Panc1 (cell line): Measurements from ENCODE around the gene KDM7A. TPM values are rescaled to one million over a fixed set of nuclear protein-coding genes. Genes with fewer than 3 reads are reported as not detected.

Experiments used
- ATAC-seq: fragments of 200-7000 bp; cut with Tn5 transposase; 2 replicates; pipeline ENCODE4 v1.9.1; 2020; ENCODE audit warnings: mild to moderate bottlenecking, moderate library complexity
- BruUV-seq: library from RNA; stranded (reverse); fragments of 400-500 nt; replicated peaks from 2 replicates; lab custom pipeline; 2021; lab: Mats Ljungman, UMichigan
- CTCF ChIA-PET: fragments of 300-600 bp; sonication (Branson Sonifier 250); formaldehyde crosslinking; loops from one replicate; lab custom pipeline; 2022; ENCODE audit warnings: antibody characterized with exemption; lab: Charles Lee
- POLR2A ChIA-PET: fragments of 300-600 bp; sonication (Branson Sonifier 250); formaldehyde crosslinking; loops from one replicate; lab custom pipeline; 2022; ENCODE audit warnings: antibody characterized with exemption; lab: Charles Lee
- DNase-seq: peaks from one replicate; pipeline ENCODE4 v3.0.0-alpha.2; 2010; ENCODE audit warnings: low read depth, low spot score
- H3K27ac ChIP-seq: 2 replicates; pipeline ENCODE4 v1.5.1; 2011; ENCODE audit warnings: mild to moderate bottlenecking, low read length, inconsistent platforms
- H3K27me3 ChIP-seq: fragments of 200-500 bp; sonication (Bioruptor generic); 2 replicates; pipeline ENCODE4 v1.6.0; 2014; ENCODE audit warnings: low read length, inconsistent platforms; ENCODE audit not compliant: control insufficient read depth, insufficient read depth
- H3K36me3 ChIP-seq: fragments of 200-500 bp; sonication (Bioruptor generic); 2 replicates; pipeline ENCODE4 v1.5.1; 2014; ENCODE audit warnings: inconsistent platforms, mild to moderate bottlenecking, low read length, moderate library complexity; ENCODE audit not compliant: control insufficient read depth, insufficient read depth
- H3K4me1 ChIP-seq: 2 replicates; pipeline ENCODE4 v1.5.1; 2011; ENCODE audit warnings: inconsistent platforms, mild to moderate bottlenecking, low read length, moderate library complexity; ENCODE audit not compliant: control insufficient read depth, insufficient read depth
- H3K4me3 ChIP-seq, 2 experiments: 2 replicates each; pipeline ENCODE4 v1.5.1; 2011 to 2012; ENCODE audit warnings: low read depth in 2 of 2, low read length in 2 of 2, mild to moderate bottlenecking in 2 of 2, inconsistent platforms in 1 of 2, moderate library complexity in 1 of 2
- H3K9me3 ChIP-seq: fragments of 200-500 bp; sonication (Bioruptor generic); 2 replicates; pipeline ENCODE4 v1.5.1; 2014; ENCODE audit warnings: low read depth, mild to moderate bottlenecking, inconsistent platforms, low read length, moderate library complexity; ENCODE audit not compliant: control insufficient read depth, insufficient read depth
- CTCF ChIP-seq: fragments of 450-650 bp; IDR thresholded peaks from 2 replicates; pipeline ENCODE4 v1.5.1; 2017; ENCODE audit warnings: mild to moderate bottlenecking
- POLR2AphosphoS5 ChIP-seq: IDR thresholded peaks from 2 replicates; pipeline ENCODE4 v1.6.1; 2012; ENCODE audit warnings: mild to moderate bottlenecking, low read depth, low read length, moderate library complexity
- SIN3A ChIP-seq: IDR thresholded peaks from 2 replicates; pipeline ENCODE4 v1.6.1; 2012; ENCODE audit warnings: low read depth, mild to moderate bottlenecking, low read length, moderate library complexity, borderline replicate concordance; ENCODE audit not compliant: insufficient read depth
- TCF7L2 ChIP-seq: IDR thresholded peaks from 2 replicates; pipeline ENCODE4 v1.6.1; 2011; ENCODE audit warnings: mild to moderate bottlenecking, low read depth, low read length, inconsistent platforms
- in situ Hi-C: cut with HindIII; loops from 2 replicates; pipeline ENCODE4 v1.10.0; 2016; ENCODE audit warnings: low sequenced_read_pairs, low pct_unique_long_range_greater_than_20kb
- intact Hi-C: fragments of 100-400 bp; cut with micrococcal nuclease; formaldehyde crosslinking; loops from one replicate; pipeline ENCODE4 v1.10.0; 2022; ENCODE audit not compliant: unreplicated experiment
- total RNA-seq: library from RNA; stranded (reverse); gene quantifications from one replicate; pipeline ENCODE4 v1.2.1, GENCODE V29; 2021; ENCODE audit not compliant: unreplicated experiment
- TF ChIP-seq, protein P1 (sequence below), 2 experiments: IDR thresholded peaks; 2 replicates each; pipeline ENCODE4 v1.6.1; 2011 to 2012; ENCODE audit warnings: low read depth in 2 of 2, control low read depth in 1 of 2, low read length in 1 of 2, mild to moderate bottlenecking in 1 of 2, moderate library complexity in 1 of 2; ENCODE audit not compliant: insufficient read depth in 1 of 2

KDM7A gene
- total RNA-seq, 1 experiment from 2014 or later = 3.6 TPM

- intact Hi-C loops = no loop called here
- 0 out of 2 replicates have a peak, but pooled peaks cover 3% of the 10 kb centered on the region for H3K4me1 ChIP-seq
- H3K9me3 ChIP-seq = peaks cover 33% of the 10 kb centered on the region
- H3K4me3 ChIP-seq = no peak overlapping the region
- H3K27ac ChIP-seq = no peak overlapping the region
- ChIA-PET CTCF (no interaction called here), POLR2A (no interaction called here)
- DNase-seq (no peak), ATAC-seq (no peak)
- H3K27me3 ChIP-seq = no peaks in the 10 kb centered on the region
- H3K36me3 ChIP-seq = no peaks in the 10 kb centered on the region
- BruUV-seq = no TSS peak
- in situ Hi-C loops = no loop called here
- TF ChIP-seq POLR2AphosphoS5 (no peak), SIN3A (no peak), CTCF (no peak), TCF7L2 (no peak)
- TF ChIP-seq, protein P1, sequence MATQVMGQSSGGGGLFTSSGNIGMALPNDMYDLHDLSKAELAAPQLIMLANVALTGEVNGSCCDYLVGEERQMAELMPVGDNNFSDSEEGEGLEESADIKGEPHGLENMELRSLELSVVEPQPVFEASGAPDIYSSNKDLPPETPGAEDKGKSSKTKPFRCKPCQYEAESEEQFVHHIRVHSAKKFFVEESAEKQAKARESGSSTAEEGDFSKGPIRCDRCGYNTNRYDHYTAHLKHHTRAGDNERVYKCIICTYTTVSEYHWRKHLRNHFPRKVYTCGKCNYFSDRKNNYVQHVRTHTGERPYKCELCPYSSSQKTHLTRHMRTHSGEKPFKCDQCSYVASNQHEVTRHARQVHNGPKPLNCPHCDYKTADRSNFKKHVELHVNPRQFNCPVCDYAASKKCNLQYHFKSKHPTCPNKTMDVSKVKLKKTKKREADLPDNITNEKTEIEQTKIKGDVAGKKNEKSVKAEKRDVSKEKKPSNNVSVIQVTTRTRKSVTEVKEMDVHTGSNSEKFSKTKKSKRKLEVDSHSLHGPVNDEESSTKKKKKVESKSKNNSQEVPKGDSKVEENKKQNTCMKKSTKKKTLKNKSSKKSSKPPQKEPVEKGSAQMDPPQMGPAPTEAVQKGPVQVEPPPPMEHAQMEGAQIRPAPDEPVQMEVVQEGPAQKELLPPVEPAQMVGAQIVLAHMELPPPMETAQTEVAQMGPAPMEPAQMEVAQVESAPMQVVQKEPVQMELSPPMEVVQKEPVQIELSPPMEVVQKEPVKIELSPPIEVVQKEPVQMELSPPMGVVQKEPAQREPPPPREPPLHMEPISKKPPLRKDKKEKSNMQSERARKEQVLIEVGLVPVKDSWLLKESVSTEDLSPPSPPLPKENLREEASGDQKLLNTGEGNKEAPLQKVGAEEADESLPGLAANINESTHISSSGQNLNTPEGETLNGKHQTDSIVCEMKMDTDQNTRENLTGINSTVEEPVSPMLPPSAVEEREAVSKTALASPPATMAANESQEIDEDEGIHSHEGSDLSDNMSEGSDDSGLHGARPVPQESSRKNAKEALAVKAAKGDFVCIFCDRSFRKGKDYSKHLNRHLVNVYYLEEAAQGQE (IDR thresholded peaks at IDR 0.05; ENCODE audit: insufficient read depth in 1 of 2, low read depth in 2 of 2, low read length in 1 of 2) = no peak
Measured at GRCh38 chr7:140068033-140068432, 108.8 kb downstream of the KDM7A start.

GRCh38 chr7:140067052-140067451 lies 109.7 kb downstream of the KDM7A start:
- ChIA-PET POLR2A (no interaction called here), CTCF (no interaction called here)
- no peaks in the 10 kb centered on the region for H3K27me3 ChIP-seq
- H3K36me3 ChIP-seq = no peaks in the 10 kb centered on the region
- BruUV-seq = no TSS peak
- no peak overlapping the region for H3K4me3 ChIP-seq
- DNase-seq (no peak), ATAC-seq (no peak)
- no peak for TF ChIP-seq SIN3A
- TF ChIP-seq, protein P1 (IDR thresholded peaks at IDR 0.05; ENCODE audit: insufficient read depth in 1 of 2, low read depth in 2 of 2, low read length in 1 of 2) = no peak
- no peak for TF ChIP-seq CTCF
- TF ChIP-seq TCF7L2 = no peak
- no peak for TF ChIP-seq POLR2AphosphoS5
- in situ Hi-C loops (no loop called here), intact Hi-C loops (no loop called here)
- no peak overlapping the region for H3K27ac ChIP-seq
- H3K4me1 ChIP-seq = 0 out of 2 replicates have a peak, but pooled peaks cover 3% of the 10 kb centered on the region
- H3K9me3 ChIP-seq = peaks cover 33% of the 10 kb centered on the region
